IMR-90 (cell line): ENCODE results near the gene SASH1.

Experiments used
- CEBPB ChIP-seq: IDR thresholded peaks from 2 replicates; pipeline ENCODE4 v1.6.1; 2012; ENCODE audit warnings: low read depth, low read length, improper control_type of control experiment
- CHD1 ChIP-seq: IDR thresholded peaks from 2 replicates; pipeline ENCODE4 v1.6.1; 2012; ENCODE audit warnings: low read depth, low read length, improper control_type of control experiment
- MAFK ChIP-seq: IDR thresholded peaks from 2 replicates; pipeline ENCODE4 v1.6.1; 2012; ENCODE audit warnings: low read depth, low read length, improper control_type of control experiment
- MXI1 ChIP-seq: IDR thresholded peaks from 2 replicates; pipeline ENCODE4 v1.6.1; 2012; ENCODE audit warnings: low read depth, mild to moderate bottlenecking, low read length, moderate library complexity, borderline replicate concordance
- POLR2A ChIP-seq: IDR thresholded peaks from 2 replicates; pipeline ENCODE4 v1.6.1; 2012; ENCODE audit warnings: mild to moderate bottlenecking, low read depth, low read length
- RCOR1 ChIP-seq: IDR thresholded peaks from 2 replicates; pipeline ENCODE4 v1.6.1; 2012; ENCODE audit warnings: mild to moderate bottlenecking, low read length, improper control_type of control experiment; ENCODE audit not compliant: insufficient replicate concordance
- RFX5 ChIP-seq: IDR thresholded peaks from 2 replicates; pipeline ENCODE4 v1.8.0; 2012; ENCODE audit warnings: low read depth, mild to moderate bottlenecking, low read length, moderate library complexity
- USF2 ChIP-seq: fragments of 150-350 bp; IDR thresholded peaks from 2 replicates; pipeline ENCODE4 v1.6.1; 2017; ENCODE audit warnings: mild to moderate bottlenecking, antibody characterized with exemption, low read length, low read depth
- TF ChIP-seq, protein P1 (sequence below): conservative IDR thresholded peaks from 2 replicates; pipeline ENCODE4 v1.5.1; 2012; ENCODE audit warnings: mild to moderate bottlenecking, low read depth, low read length, improper control_type of control experiment

- TF ChIP-seq, protein P1, sequence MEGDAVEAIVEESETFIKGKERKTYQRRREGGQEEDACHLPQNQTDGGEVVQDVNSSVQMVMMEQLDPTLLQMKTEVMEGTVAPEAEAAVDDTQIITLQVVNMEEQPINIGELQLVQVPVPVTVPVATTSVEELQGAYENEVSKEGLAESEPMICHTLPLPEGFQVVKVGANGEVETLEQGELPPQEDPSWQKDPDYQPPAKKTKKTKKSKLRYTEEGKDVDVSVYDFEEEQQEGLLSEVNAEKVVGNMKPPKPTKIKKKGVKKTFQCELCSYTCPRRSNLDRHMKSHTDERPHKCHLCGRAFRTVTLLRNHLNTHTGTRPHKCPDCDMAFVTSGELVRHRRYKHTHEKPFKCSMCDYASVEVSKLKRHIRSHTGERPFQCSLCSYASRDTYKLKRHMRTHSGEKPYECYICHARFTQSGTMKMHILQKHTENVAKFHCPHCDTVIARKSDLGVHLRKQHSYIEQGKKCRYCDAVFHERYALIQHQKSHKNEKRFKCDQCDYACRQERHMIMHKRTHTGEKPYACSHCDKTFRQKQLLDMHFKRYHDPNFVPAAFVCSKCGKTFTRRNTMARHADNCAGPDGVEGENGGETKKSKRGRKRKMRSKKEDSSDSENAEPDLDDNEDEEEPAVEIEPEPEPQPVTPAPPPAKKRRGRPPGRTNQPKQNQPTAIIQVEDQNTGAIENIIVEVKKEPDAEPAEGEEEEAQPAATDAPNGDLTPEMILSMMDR = no peak
- no peak for TF ChIP-seq MXI1
- TF ChIP-seq MAFK = peak; percentile 35; the same call in 1 of the 2 replicates
- no peak for TF ChIP-seq POLR2A
- no peak for TF ChIP-seq CEBPB
- TF ChIP-seq USF2 = no peak
- TF ChIP-seq CHD1 = no peak
- no peak for TF ChIP-seq RFX5
- no peak for TF ChIP-seq RCOR1
These were observed 10.6 kb upstream of the SASH1 start for GRCh38 chr6:148332088-148332487.
